Forelimb muscle (tissue), 1 donor: ENCODE results near the gene VPS52. TPM values are rescaled to one million over a fixed set of nuclear protein-coding genes. Genes with fewer than 3 reads are reported as not detected.
A peak's percentile ranks its signal among the peaks of the same experiment; 100 is the strongest.

Experiments
- DNase-seq: peaks from one replicate; pipeline ENCODE4 v3.0.0-alpha.2; 2013; ENCODE audit warnings: low read depth
- polyA plus RNA-seq: library from polyadenylated mRNA; unstranded; fragments of 120-200 nt; gene quantifications from one replicate; pipeline ENCODE4 v1.2.1, GENCODE V29; 2013; ENCODE audit not compliant: insufficient read length

Gene VPS52
- polyA plus RNA-seq, result 45.3 TPM

GRCh38 chr6:33271468-33272274 is at the start of gene VPS52, which contains the start of gene RPS18:
Gene VPS52, minus strand, starts transcription at chr6:33271876. Its CDS starts 201 bp downstream, at chr6:33271675.
Gene RPS18, plus strand, starts transcription at chr6:33272075. Its CDS starts 45 bp downstream, at chr6:33272120.
- peak; percentile 99 for DNase-seq

GRCh38 chr6:33321227-33321626 is 49.6 kb upstream of the VPS52 start:
- no peak for DNase-seq

GRCh38 chr6:33320315-33321181 is 48.9 kb upstream of the VPS52 start:
- no peak for DNase-seq

GRCh38 chr6:33319939-33320314 is 48.3 kb upstream of the VPS52 start:
- DNase-seq, result no peak

- no peak for DNase-seq
Observed at GRCh38 chr6:33318426-33319073, 46.9 kb upstream of the VPS52 start.

- DNase-seq, result peak; percentile 96
Observed at GRCh38 chr6:33317669-33318425, 46.2 kb upstream of the VPS52 start, which contains the start of gene ZBTB22. Gene ZBTB22, minus strand, starts transcription at chr6:33317744. Its CDS starts 828 bp downstream, at chr6:33316916.

GRCh38 chr6:33317419-33317668 is 45.7 kb upstream of the VPS52 start:
- no peak for DNase-seq

GRCh38 chr6:33316603-33317418 is 45.1 kb upstream of the VPS52 start:
- no peak for DNase-seq

- DNase-seq, result no peak
Observed at GRCh38 chr6:33315793-33316602, 44.3 kb upstream of the VPS52 start.

GRCh38 chr6:33314943-33315792 is 43.5 kb upstream of the VPS52 start:
- no peak for DNase-seq

- DNase-seq, result peak; percentile 54
Observed at GRCh38 chr6:33314515-33314942, 42.9 kb upstream of the VPS52 start.

GRCh38 chr6:33313709-33314514 is 42.2 kb upstream of the VPS52 start, which contains the start of gene TAPBP:
Gene TAPBP, minus strand, starts transcription at chr6:33314078. Its CDS starts 37 bp downstream, at chr6:33314041.
- DNase-seq, result no peak

GRCh38 chr6:33313105-33313708 is 41.5 kb upstream of the VPS52 start:
- DNase-seq, result no peak

- no peak for DNase-seq
Observed at GRCh38 chr6:33312361-33313104, 40.9 kb upstream of the VPS52 start.

GRCh38 chr6:33306356-33306755 is 34.7 kb upstream of the VPS52 start:
- no peak for DNase-seq

- no peak for DNase-seq
Observed at GRCh38 chr6:33305052-33305451, 33.4 kb upstream of the VPS52 start.

- DNase-seq, result no peak
Observed at GRCh38 chr6:33304216-33304615, 32.5 kb upstream of the VPS52 start.
